ENCODE data around the gene ZNF385B.

Gene ZNF385B

DNA sequence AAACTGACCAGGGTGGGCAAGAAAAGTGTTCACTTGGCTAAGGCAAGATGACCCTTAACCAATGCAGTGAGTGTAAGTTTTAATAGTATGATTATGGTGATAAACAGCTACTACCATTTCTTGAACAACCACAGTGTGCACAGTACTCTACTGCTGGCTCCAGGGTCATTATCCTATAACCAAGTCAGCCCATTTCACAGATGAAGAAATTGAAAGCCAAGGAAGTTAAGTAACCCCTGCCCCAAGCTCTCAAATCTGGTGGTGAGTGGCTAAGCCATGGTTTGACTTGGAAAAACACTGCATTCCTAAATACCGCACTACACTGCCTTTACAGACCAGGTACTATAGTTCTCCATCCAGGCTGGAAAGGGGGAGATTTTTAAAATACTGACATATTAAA lies 5.7 kb downstream of the ZNF385B start:
- no peak for DNase-seq

DNA sequence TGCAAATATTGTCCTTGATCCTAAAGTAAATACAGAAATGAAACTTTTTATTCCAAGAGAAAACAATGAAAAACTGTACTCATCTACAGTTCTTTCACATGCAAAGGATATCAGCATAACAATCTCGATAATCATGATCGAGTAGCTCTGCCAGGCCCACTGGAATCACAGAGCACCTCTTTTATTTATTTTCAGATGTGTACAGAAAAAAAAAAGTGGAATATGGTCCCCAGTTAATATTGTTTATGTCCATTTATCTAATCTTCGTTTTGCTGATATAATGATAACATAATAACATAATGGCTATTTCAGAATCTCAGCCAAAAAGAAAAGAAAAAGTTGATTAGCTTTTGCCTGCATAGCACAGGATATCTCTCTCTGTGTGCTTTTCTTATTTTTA lies 6.5 kb downstream of the ZNF385B start:
- no peak for DNase-seq

DNA sequence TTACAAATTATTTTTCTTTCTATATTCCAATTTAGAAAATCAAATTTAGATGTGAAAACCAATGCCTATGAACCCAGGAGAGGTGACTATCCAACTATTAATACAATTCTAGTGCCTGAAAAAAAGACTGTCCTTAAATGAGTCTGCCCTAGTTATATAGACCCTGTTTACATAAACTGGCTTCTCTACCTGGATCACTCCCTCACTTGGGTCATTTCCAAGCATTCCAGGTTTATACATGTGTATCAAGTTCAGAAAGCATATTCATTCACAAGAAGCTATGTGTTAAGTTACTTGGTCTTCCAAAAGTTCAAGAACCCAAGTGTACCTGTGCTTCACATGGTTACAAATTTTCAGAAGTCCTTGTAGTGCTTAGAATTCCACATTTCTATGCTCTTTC lies 8.3 kb downstream of the ZNF385B start:
- DNase-seq = no peak

DNA sequence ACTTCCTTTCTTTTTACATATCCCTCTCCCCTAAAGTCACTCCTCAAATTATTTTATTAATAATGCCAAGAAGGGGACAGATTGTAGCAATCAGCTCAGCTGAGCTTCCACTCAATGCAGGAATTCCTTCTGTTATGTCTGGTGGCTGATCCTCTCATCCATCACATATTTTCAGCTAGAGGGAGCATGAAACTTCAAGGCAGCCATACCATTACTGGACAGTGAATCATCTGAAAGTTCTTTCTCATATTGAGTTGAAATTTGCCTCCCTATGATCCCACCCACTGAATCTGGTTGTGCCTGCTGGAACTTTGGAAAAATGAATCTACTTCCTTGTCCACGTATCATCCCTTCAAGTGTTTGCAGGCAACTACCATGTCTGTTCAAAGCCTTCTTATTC lies 11.2 kb downstream of the ZNF385B start:
- DNase-seq = no peak

DNA sequence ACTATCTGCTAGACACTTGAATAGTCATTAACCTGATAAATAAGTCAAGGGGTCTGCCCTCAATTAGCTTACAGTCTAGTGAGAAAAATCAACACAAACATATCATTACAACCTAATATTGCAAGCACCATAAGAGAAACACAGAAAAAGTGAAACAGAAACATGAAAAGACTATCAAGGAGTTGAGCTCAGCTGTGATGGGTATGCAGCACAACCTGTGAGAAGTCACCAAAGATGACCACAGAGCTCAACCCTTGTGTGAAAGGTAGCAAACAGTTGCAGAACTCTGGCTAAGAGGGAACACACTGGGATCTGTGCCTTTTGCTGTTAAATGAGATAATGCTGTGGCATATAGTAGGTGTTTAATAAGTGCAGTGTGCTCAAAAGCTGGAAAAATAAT lies 11.7 kb downstream of the ZNF385B start:
- DNase-seq = no peak

DNA sequence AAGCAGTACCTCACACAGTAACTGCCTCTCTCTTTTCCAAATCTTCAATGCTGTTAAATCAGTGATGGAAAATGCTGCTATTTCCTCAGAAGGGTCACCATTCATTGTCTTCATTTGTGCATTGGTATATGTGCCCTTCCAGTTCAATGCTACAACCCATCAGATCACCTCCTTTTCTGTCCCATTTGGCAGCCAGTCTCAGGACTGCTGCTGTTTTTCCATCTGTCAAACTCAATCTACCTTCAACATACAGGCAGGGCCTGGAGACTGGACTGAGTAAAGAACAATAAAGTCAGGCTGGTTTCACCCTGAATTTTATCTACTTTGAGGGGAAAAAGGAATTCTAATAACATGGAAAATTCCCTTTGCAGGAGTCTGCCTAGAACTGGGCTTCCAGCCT lies 17.9 kb downstream of the ZNF385B start:
- peak; percentile 73 to 83 for DNase-seq

DNA sequence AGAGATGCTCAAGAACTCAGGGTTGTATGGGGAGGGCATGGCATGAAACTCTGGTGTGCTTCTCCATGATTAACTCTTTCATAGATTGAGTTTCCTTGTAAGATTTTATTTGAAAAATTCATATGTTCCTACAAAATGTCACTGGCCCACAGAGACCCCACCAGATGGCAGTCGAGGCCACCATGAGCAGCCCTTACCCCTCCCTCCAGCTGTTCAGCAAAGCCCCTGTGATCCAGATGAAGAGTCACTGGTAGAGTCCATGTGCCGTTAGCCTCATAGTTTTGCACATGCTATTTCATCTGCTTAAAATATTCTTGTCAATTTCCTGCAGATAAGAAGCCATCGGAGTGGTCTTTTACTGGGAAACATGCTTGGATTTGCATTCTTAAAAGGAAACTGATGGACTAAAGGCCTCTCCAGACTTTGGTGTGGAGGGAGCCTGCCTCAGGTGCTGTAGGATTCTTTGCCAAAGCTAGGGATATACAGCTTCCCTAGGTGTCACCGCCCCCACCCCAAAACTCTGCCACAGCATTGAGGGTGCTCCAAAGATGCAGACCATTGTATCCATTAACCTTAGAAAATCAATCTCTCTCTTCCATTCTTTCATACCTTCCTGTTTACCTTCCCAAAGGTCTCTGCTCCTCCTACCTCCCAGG lies 18.8 kb downstream of the ZNF385B start:
- no peak for DNase-seq

DNA sequence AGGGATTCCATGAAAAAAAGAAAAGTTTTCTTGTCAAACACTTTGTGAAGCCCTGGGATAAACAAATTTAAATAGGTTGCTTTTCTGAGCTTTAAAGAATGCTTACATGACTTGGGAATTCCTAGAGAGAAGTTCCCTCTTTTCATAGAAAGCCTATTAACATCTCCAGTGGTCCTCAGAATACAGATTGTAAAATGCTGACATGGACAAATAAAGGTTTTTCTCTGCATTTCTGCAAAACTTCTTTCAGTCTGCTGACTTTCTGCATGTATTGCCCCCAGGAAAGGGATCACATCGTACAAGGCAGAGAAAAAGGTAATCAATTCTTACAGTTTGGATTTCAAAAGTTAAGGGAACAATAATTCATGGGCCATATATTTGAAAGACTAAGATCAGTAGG lies 20.6 kb downstream of the ZNF385B start:
- DNase-seq = no peak

DNA sequence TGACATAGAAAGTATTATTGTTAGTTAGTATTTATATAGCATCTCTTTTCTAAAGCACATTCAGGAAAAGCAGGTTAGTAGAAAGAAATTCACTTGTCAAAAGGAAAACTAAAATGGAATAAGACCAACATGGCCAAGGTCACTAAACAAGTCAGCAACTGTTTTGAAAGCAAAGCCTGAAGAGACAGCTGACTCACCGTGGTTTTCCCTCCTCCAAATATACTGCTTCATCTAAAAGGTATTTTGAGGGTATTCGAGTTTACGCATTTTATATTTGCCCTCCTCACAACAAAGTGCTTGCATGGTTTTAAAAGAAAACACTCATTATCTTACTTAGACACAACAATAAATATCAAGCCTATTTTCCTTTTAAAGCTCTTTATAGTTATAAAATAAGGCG lies 24.0 kb downstream of the ZNF385B start:
- no peak for DNase-seq

DNA sequence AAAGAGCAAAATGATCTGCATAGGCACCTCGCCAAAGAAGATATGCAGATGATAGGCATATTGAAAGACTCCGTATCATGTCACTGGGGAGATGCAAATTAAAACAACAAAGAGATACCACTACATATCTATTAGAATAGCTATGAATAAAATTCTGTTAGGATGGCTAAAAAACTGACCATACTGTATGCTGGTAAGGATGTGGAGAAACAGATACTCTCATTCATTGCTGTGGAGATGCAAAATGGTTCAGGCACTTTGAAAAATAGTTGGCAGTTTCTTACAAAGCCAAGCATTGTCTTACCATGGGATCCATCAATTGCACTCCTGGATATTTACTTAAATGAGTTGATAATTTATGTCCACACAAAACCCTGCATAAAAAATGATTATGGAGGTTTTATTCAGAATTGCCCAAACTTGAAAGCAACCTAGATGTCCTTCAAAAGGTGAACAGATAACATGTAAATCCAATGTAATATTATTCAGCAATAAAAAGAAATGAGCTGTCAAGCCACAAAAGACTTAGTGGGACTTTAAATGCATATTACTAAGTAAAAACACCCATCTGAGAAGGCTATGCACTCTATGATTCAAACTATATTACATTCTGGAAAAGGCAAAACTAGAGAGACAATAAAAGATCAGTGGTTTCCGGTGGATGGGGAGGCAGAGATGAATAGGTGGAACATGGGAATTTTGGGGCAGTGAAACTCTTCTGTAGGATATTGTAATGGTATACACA lies 31.2 kb downstream of the ZNF385B start:
- DNase-seq = no peak

DNA sequence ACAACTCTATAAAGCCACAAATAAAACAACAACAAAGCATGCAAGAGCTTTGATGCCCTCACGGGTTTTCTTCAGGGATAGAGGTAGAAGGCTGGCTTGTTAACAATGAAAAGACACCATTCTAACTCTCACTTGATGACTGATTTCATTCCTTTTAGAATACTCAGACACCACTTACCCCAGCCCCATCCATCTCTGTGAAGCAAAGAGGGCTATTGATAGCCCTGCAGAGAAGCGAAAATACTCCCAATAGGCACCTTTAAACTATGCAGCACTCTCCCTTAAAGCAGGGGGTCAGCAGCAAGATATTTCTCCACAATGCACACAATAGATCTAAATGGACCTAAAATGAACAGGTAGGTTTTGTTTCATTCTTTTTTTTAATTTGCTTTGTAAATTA lies 35.1 kb downstream of the ZNF385B start:
- DNase-seq = no peak

DNA sequence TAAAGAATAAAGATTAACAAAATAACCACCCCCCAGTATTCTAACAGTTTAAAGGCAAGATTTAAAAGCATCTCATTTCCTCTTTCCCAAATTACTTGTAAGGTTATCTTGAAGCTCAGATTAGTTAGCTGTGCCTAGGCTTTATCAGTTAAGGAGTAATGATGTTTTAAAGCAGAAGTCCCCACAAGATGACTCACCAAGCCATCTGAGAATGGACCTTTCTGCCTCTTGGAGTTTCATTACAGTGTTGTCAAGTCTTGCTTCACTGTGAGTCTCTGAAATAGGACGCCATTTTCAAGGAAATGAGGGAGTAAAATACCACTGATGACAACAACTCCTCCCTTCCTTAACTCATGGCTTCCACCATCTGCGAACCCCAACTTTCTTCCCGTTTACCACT lies 35.9 kb downstream of the ZNF385B start:
- DNase-seq = no peak

DNA sequence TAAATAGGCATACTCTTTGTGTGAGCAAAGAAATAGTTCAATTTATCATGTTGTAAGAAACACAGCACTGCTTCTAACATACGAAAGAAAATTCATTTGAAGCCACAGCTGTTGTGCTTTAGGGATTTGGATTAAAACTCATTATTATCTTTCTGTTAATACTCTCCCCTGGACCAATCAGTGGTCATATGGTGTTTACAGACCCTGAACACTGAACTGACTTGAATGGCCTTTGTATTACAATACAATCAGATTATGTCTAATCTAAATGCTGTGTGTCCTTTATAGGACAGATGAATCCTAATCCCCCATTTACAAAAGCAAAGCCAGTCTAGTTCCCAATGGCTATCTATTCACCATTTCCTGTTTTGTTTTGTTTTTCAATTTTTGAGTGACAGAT lies 36.5 kb downstream of the ZNF385B start:
- DNase-seq = no peak

DNA sequence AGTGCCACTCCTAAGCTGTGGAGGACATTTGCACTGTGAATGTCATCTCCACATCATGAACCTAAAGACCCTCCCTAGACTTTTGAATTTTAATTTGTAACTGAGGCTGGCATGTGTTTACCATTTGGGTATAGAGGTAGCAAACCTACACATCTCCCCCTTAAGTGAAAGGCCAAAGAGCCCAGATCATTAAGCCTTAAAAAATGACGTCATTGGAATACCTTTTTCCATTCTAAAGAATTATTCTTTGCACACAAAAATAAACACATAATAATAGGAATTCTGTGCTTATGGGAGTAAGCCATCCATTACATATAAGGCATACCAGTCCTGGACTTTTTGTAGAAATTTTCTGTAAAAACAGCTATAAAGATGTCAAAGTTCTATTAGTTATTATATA lies 38.9 kb downstream of the ZNF385B start:
- DNase-seq = no peak

DNA sequence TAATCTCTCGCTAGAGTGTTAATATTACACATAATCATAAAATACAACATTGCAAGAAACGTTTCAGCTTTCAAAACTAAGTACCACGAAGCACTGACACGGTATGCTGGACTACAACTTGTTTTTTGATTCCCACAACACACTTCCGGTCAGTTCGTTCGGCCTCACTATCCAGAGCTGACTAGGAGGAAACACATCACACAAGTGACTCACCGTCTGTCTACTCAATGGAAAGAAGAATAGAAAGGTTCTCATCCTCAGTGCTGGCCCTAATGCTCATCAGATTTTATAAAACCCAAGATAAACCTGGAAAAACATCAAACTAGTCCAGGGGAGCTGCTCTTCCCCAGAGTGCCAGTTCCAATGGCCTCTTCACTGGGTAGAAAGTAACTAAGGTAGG lies 42.9 kb downstream of the ZNF385B start:
- DNase-seq = no peak

DNA sequence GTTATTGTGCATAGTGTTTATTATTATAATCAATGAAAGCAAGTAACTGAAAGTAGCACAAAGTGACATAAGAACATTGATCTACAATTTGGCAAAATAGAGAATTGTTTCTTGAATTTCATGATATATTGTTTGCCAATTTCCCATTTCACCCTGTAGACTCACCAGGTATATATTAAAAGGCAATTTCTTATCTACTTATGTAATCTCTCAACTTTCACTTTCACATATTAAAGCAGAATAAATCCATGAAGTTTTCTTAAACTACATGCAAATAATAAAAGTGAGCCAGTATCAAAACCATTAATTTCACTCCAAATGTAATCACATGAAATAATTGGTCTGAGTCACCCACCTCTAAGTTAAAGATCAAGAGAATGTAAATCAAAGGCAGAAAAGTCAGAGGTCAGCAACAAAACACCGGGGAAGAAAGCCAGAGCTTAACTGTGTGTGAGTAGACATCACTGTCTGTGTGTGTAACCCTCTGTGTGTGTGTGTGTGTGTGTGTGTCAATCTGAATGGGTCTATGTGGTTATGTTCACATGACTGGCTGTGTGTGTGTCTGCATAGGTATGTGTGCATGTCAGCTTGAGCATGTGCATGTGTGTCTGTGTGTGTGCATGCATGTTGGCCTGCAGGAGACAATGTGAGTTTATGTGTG lies 44.1 kb downstream of the ZNF385B start:
- DNase-seq = no peak

DNA sequence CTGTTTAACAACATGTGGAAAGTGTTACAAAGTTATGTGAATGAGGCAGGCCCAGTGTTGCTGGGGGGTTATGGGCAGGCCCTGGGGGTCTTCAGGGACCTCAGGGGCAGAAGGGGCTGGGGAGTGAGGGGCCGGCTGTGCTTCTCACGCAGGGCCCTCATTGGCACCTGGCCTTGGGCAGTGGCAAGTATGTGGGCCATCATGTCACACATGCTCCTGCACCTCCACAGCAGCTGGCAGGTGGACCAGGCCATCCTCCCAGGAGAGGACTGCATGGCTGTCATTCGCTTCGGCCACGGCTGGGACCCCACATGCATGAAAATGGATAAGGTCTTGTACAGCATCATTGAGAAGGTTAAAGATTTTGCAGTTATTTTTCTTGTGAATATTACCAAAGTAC lies 47.4 kb downstream of the ZNF385B start:
- no peak for DNase-seq

DNA sequence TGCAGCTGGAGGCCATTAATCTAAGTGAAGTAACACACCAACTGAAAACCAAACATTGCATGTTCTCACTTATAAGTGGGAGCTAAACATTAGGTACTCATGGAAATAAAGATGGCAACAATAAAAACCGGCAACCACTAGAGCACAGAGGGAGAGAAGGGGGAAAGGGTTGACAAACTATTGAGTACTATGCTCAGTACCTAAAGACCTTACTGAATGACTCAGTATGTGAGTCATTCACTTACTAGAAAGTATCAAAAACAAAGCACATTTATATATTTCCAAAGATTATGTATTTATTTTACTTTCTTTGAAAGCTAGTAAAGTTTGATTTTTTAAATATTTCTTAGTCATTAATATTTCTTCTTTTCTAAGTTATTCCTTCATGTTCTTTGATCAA lies 48.9 kb downstream of the ZNF385B start:
- no peak for DNase-seq

DNA sequence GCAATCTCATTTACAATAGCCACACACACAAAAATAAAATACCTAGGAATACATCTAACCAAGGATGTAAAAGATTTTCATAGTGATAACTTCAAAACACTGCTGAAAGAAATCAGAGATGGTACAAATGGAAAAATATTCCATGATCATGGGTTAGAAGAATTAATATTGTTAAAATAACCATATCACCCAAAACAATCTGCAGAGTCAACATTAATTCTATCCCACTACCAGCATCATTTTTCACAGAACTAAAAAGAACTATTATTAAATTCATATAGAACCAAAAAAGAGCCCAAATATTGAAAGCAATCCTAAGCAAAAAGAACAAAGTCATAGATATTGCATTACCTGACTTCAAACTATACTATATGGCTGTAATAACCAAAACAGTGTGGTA lies 50.4 kb downstream of the ZNF385B start:
- no peak for DNase-seq

DNA sequence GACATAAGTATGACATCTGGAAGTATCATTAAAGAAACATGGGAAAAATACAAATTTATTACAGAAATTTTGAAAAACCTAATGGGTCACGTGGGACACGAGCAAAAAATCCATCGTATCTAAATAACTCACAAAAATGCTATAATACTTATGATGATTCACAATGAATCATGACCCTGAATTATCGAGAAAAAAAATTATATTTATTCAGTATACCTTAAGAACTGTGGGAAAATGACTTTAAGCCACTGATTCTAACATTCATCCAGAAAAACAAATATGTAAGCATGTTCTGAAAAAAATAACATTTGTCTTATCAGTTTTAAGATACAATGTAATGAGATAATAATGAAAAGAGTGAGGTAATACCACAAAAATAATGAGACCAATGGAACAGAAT lies 51.8 kb downstream of the ZNF385B start:
- no peak for DNase-seq

DNA sequence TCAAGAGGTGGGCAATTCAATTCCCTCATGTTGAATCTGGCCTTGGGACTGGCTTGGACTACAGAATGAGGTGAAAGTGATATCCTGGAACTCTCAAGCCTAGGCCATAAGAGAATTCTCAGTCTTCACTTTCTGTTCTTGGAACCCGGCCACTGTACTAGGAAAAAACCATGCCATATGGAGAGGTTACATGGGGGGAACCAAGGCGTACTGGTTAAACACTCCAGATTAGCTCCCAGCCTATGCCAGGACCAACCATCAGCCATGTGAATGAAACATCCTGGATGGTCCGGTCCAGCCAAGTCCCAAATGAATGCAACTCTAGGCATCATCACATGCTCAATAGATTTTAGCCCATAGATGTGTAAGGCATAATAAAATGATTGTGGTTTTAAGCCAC lies 56.4 kb downstream of the ZNF385B start:
- peak; percentile 53 to 64 for DNase-seq

DNA sequence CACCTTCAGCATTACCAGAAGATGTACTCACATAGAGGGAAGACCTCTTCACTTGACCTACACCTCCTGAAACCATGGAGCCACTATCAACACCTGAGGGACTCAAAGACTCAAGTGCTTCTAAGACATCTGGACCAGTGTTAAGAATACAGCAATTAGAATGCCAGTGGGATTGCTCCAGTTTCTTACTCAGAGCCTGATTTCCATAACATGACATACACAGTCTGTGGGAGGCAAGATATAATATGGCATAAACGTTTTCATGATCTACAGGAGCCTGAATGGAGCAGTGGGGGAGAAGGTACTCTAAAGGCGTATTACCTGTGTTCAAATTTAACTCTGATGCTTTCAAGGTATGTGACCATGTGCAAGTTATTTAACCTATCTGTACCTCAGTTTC lies 57.2 kb downstream of the ZNF385B start:
- DNase-seq = no peak

DNA sequence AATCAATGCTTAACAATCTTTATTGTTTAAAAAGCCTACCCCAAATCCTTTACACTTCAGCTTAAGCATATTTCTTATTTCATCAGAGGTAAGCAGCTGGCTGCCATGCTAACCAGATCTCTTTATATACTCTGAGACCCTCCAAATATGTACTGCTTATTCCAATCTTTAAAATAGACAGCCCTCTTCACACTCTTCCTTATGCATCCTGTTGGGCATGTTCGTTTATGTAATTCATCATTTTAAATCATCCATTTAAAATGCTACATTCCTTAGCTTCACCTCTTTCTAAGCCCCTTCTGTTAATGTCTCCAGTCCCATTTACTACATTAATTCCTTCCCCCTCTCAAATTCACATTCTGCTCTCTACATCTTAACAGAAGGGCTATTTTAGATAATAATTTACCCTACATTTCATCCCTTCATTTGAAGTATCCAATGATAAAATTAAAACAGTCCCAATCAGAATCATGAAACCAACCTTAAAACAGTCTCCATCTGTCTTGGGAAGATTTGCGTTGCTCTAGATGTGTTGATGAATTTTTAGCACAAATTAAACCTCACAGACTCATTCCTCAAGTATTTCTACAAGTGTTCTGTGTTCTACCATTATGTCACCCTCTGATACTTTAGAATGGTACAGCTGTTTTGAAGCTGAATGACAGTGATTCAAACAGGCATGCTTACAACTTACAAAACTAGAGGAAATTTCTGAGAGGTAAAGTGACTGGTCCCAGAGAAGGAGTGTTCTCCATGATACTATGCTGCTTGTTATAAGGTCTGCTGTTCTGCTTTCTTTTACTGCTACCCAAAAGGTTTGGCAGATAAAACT lies 59.1 kb downstream of the ZNF385B start:
- DNase-seq = no peak

DNA sequence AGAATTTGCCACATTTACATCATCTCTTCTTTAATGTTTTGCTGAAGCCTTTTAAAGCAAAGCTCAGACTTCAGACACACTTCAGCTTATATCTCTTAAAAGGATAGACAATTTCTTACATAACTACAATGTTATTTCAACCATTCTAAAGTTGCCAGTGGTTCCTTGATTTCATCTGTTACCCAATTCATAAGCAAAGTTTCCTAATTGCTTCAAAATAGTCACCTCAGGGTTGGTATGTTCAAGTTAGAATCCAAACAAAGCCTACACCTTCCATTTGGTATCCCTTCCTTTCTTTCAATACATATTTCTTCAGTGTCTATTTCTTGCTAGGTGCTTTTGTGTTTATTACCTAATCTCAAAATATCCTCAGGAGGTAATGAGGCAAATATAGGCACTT lies 60.6 kb downstream of the ZNF385B start:
- DNase-seq = no peak

All from cerebellar nuclear complex (tissue), 1 donor.